Medulla oblongata (tissue), 1 donor: ENCODE data around the gene SLC25A29.
"Not testable (repeated sequence)": the region's sequence is repeated elsewhere in the genome, so short reads cannot be mapped to it uniquely, and the experiment has no call there.

ENCODE experiments used
- DNase-seq: peaks from one replicate; pipeline ENCODE4 v3.0.0-alpha.2; 2015; ENCODE audit errors: extremely low spot score

Gene SLC25A29

GRCh38 chr14:100312110-100312876, 6.0 kb upstream of the SLC25A29 start:
- peak; percentile 57 for DNase-seq

- no peak for DNase-seq
Measured at GRCh38 chr14:100309028-100309737, 2.9 kb upstream of the SLC25A29 start.

GRCh38 chr14:100308427-100308792, 2.2 kb upstream of the SLC25A29 start:
- not testable (repeated sequence) for DNase-seq

- no peak for DNase-seq
Measured at GRCh38 chr14:100307766-100308426, 1.7 kb upstream of the SLC25A29 start.

GRCh38 chr14:100306998-100307765, 938 bp upstream of the SLC25A29 start:
- DNase-seq = no peak

GRCh38 chr14:100305324-100306100, 732 bp downstream of the SLC25A29 start:
- DNase-seq = no peak

- peak; percentile 57 for DNase-seq
Measured at GRCh38 chr14:100304825-100305323, 1.4 kb downstream of the SLC25A29 start.

GRCh38 chr14:100303925-100304324, 2.3 kb downstream of the SLC25A29 start:
- no peak for DNase-seq

GRCh38 chr14:100303179-100303578, 3.1 kb downstream of the SLC25A29 start:
- DNase-seq = no peak

- no peak for DNase-seq
Measured at GRCh38 chr14:100302616-100303015, 3.6 kb downstream of the SLC25A29 start.

GRCh38 chr14:100299238-100299560, 7.0 kb downstream of the SLC25A29 start:
- DNase-seq = no peak

- no peak for DNase-seq
Measured at GRCh38 chr14:100298551-100299237, 7.5 kb downstream of the SLC25A29 start.

- peak; percentile 95 for DNase-seq
Measured at GRCh38 chr14:100297320-100298300, 8.6 kb downstream of the SLC25A29 start.

GRCh38 chr14:100296729-100297128, 9.5 kb downstream of the SLC25A29 start:
- DNase-seq = not testable (repeated sequence)

GRCh38 chr14:100296106-100296651, 10.1 kb downstream of the SLC25A29 start:
- DNase-seq = no peak

GRCh38 chr14:100295376-100296105, 10.7 kb downstream of the SLC25A29 start:
- no peak for DNase-seq

- DNase-seq = no peak
Measured at GRCh38 chr14:100294963-100295330, 11.3 kb downstream of the SLC25A29 start.

- DNase-seq = no peak
Measured at GRCh38 chr14:100294213-100294962, 11.9 kb downstream of the SLC25A29 start.
